CD4-positive, alpha-beta T cell (primary cell): ENCODE results near the gene GABRB2. TPM values are rescaled to one million over a fixed set of nuclear protein-coding genes. Genes with fewer than 3 reads are reported as not detected.

Source experiments
- ATAC-seq: fragments of 200-7000 bp; cut with Tn5 transposase; one replicate; pipeline ENCODE4 v1.10.0; 2022; ENCODE audit warnings: mild to moderate bottlenecking; ENCODE audit not compliant: poor library complexity
- CTCF ChIA-PET: fragments of 350-600 bp; sonication (Branson Sonifier 250); formaldehyde crosslinking; loops from one replicate; lab custom pipeline; 2021; ENCODE audit warnings: antibody characterized with exemption, inconsistent platforms; lab: Charles Lee
- POLR2A ChIA-PET: fragments of 350-600 bp; sonication (Branson Sonifier 250); formaldehyde crosslinking; loops from one replicate; lab custom pipeline; 2021; ENCODE audit warnings: antibody characterized with exemption, inconsistent platforms; lab: Charles Lee
- DNase-seq, 14 experiments: peaks; one replicate each; pipeline ENCODE4 v3.0.0-alpha.2; 2013 to 2020; ENCODE audit warnings: mixed read lengths in 2 of 14
- H3K27ac ChIP-seq, 2 donors: one replicate each; pipeline versions ENCODE4 v1.5.1 to v1.7.0; 2013; ENCODE audit warnings: low read length in 2 of 2, low read depth in 1 of 2, mild to moderate bottlenecking in 1 of 2
- H3K27me3 ChIP-seq, 2 experiments: 1 replicate in 1 of 2; 2 replicates in 1 of 2; pipeline versions ENCODE4 v1.6.1 to v1.7.0; 2013; ENCODE audit warnings: low read length in 2 of 2, control low read depth in 1 of 2, mild to moderate bottlenecking in 1 of 2, moderate library complexity in 1 of 2; ENCODE audit not compliant: insufficient read depth in 2 of 2, control insufficient read depth in 1 of 2
- H3K36me3 ChIP-seq: one replicate; pipeline ENCODE4 v1.6.1; 2013; ENCODE audit warnings: low read length, control low read depth; ENCODE audit not compliant: insufficient read depth
- H3K4me1 ChIP-seq: one replicate; pipeline ENCODE4 v1.6.1; 2013; ENCODE audit warnings: low read length, control low read depth; ENCODE audit not compliant: insufficient read depth
- H3K4me3 ChIP-seq: one replicate; pipeline ENCODE4 v1.5.1; 2013; ENCODE audit warnings: mild to moderate bottlenecking, low read length, moderate library complexity
- H3K9me3 ChIP-seq, 2 experiments: 1 replicate in 1 of 2; 2 replicates in 1 of 2; pipeline versions ENCODE4 v1.6.1 to v1.7.0; 2013; ENCODE audit warnings: low read length in 2 of 2, mild to moderate bottlenecking in 2 of 2, control low read depth in 1 of 2, moderate library complexity in 1 of 2; ENCODE audit not compliant: control insufficient read depth in 1 of 2, insufficient read depth in 1 of 2
- H3K27ac Mint-ChIP-seq: one replicate; pipeline ENCODE4 v1.8.0; 2020; ENCODE audit warnings: mixed read lengths
- H3K27me3 Mint-ChIP-seq: one replicate; pipeline ENCODE4 v1.8.0; 2021; ENCODE audit warnings: mixed read lengths
- H3K36me3 Mint-ChIP-seq: one replicate; pipeline ENCODE4 v1.8.0; 2021; ENCODE audit warnings: low read depth, mixed read lengths
- H3K4me1 Mint-ChIP-seq: one replicate; pipeline ENCODE4 v1.8.0; 2021; ENCODE audit warnings: low read depth, mixed read lengths
- H3K4me3 Mint-ChIP-seq: one replicate; pipeline ENCODE4 v1.8.0; 2020; ENCODE audit warnings: mild to moderate bottlenecking, mixed read lengths
- H3K9me3 Mint-ChIP-seq: one replicate; pipeline ENCODE4 v1.8.0; 2020; ENCODE audit warnings: mixed read lengths
- CTCF ChIP-seq: fragments of 200-600 bp; IDR thresholded peaks from one replicate; pipeline ENCODE4 v1.8.0; 2022; ENCODE audit warnings: antibody characterized with exemption, mild to moderate bottlenecking
- intact Hi-C, 2 experiments: fragments of 100-400 bp; cut with DNase I in 1 of 2; cut with micrococcal nuclease in 1 of 2; formaldehyde crosslinking; loops; one replicate each; pipeline versions ENCODE4 v1.15.1 to v1.9.0; 2023 to 2025; cut with DNase I, micrococcal nuclease
- total RNA-seq, 174 experiments: library from RNA in 2 of 174; stranded (reverse) in 2 of 174; gene quantifications; one replicate each; pipeline ENCODE4 v1.2.3 and lab custom pipeline; 2021 to 2026

GABRB2 gene
- total RNA-seq, 2 experiments from 2014 or later: not detected

- TF ChIP-seq CTCF: no peak
- Mint-ChIP-seq H3K4me3 (no peak overlapping the region), H3K9me3 (no peaks in the 10 kb centered on the region), H3K4me1 (no peaks in the 10 kb centered on the region), H3K27ac (no peak overlapping the region), H3K36me3 (no peaks in the 10 kb centered on the region), H3K27me3 (no peaks in the 10 kb centered on the region)
- H3K4me1 ChIP-seq: no peaks in the 10 kb centered on the region
- intact Hi-C loops: no loop called here
- H3K27ac ChIP-seq: no peak overlapping the region
- H3K4me3 ChIP-seq: no peak overlapping the region
- no peak for DNase-seq
- POLR2A ChIA-PET: no interaction called here
- no peaks in the 10 kb centered on the region for H3K27me3 ChIP-seq
- no peaks in the 10 kb centered on the region for H3K9me3 ChIP-seq
- no peaks in the 10 kb centered on the region for H3K36me3 ChIP-seq
- no peak for ATAC-seq
- CTCF ChIA-PET: no interaction called here
Observed at GRCh38 chr5:161431963-161432362, 114.6 kb downstream of the GABRB2 start.

GRCh38 chr5:161421067-161421466, 125.5 kb downstream of the GABRB2 start:
- no peak overlapping the region for H3K4me3 Mint-ChIP-seq
- no peak overlapping the region for H3K27ac Mint-ChIP-seq
- Histone ChIP-seq H3K36me3 (no peaks in the 10 kb centered on the region), H3K9me3 (no peaks in the 10 kb centered on the region), H3K4me3 (no peak overlapping the region), H3K4me1 (no peaks in the 10 kb centered on the region), H3K27ac (no peak overlapping the region), H3K27me3 (no peaks in the 10 kb centered on the region)
- no peaks in the 10 kb centered on the region for H3K9me3 Mint-ChIP-seq
- no peak for ATAC-seq
- ChIA-PET POLR2A (no interaction called here), CTCF (no interaction called here)
- H3K4me1 Mint-ChIP-seq: no peaks in the 10 kb centered on the region
- no peaks in the 10 kb centered on the region for H3K36me3 Mint-ChIP-seq
- no peak for TF ChIP-seq CTCF
- intact Hi-C loops: no loop called here
- H3K27me3 Mint-ChIP-seq: no peaks in the 10 kb centered on the region
- DNase-seq: no peak

GRCh38 chr5:161420521-161420920, 126.0 kb downstream of the GABRB2 start:
- Histone ChIP-seq H3K9me3 (no peaks in the 10 kb centered on the region), H3K4me3 (no peak overlapping the region), H3K36me3 (no peaks in the 10 kb centered on the region), H3K27ac (no peak overlapping the region), H3K4me1 (no peaks in the 10 kb centered on the region), H3K27me3 (no peaks in the 10 kb centered on the region)
- ATAC-seq (no peak), DNase-seq (no peak)
- CTCF ChIA-PET: no interaction called here
- Mint-ChIP-seq H3K4me1 (no peaks in the 10 kb centered on the region), H3K4me3 (no peak overlapping the region), H3K9me3 (no peaks in the 10 kb centered on the region), H3K27ac (no peak overlapping the region), H3K36me3 (no peaks in the 10 kb centered on the region), H3K27me3 (no peaks in the 10 kb centered on the region)
- TF ChIP-seq CTCF: no peak
- intact Hi-C loops: no loop called here
- POLR2A ChIA-PET: no interaction called here
